Measurements from ENCODE around the gene KIAA0825. TPM values are rescaled to one million over a fixed set of nuclear protein-coding genes. Genes with fewer than 3 reads are reported as not detected.

Gene KIAA0825
- total RNA-seq, 4 donors from 2014 or later: 2.5 to 9.3 (median 5.3) TPM

GRCh38 chr5:94260096-94260495, 358.3 kb downstream of the KIAA0825 start:
- no peak for ATAC-seq (ENCODE audit: low FRiP score)

GRCh38 chr5:94254214-94254613, 364.2 kb downstream of the KIAA0825 start:
- ATAC-seq (ENCODE audit: low FRiP score) (no peak), DNase-seq (ENCODE audit: low spot score) (no peak)
- no peak for TF ChIP-seq CTCF (IDR thresholded peaks at IDR 0.05)

More at GRCh38 chr5:94260096-94260495, 358.3 kb downstream of the KIAA0825 start:
- TF ChIP-seq CTCF (IDR thresholded peaks at IDR 0.05): no peak
- DNase-seq (ENCODE audit: low spot score): no peak

GRCh38 chr5:94250985-94251384, 367.4 kb downstream of the KIAA0825 start:
- no peak for TF ChIP-seq CTCF (IDR thresholded peaks at IDR 0.05)
- ATAC-seq (ENCODE audit: low FRiP score): no peak
- no peak for DNase-seq (ENCODE audit: low spot score)

DNA sequence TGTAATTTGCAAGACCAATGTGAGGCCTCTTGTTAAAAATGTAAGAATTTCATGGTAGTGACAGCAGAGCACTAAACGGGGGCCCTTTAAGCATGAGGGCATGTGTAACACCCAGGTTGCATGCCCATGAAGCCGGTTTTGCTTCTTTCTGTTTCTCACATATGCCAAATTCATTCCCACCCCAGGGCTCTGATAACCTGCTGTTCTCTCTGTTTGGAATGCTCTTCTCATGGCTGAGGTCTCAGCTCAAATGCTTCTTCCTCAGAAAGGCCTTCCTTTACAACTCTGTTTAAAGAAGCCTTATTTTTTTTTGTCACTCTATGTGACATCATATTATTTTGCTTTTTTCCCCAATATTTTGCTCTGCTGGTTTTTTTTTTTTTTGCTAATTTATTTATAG, 369.0 kb downstream of the KIAA0825 start:
- ATAC-seq (ENCODE audit: low FRiP score): no peak
- no peak for DNase-seq (ENCODE audit: low spot score)
- TF ChIP-seq CTCF (IDR thresholded peaks at IDR 0.05): no peak

- no peak for TF ChIP-seq CTCF (IDR thresholded peaks at IDR 0.05)
- no peak for ATAC-seq (ENCODE audit: low FRiP score)
- no peak for DNase-seq (ENCODE audit: low spot score)
These were observed 370.1 kb downstream of the KIAA0825 start for GRCh38 chr5:94248175-94248875.

DNA sequence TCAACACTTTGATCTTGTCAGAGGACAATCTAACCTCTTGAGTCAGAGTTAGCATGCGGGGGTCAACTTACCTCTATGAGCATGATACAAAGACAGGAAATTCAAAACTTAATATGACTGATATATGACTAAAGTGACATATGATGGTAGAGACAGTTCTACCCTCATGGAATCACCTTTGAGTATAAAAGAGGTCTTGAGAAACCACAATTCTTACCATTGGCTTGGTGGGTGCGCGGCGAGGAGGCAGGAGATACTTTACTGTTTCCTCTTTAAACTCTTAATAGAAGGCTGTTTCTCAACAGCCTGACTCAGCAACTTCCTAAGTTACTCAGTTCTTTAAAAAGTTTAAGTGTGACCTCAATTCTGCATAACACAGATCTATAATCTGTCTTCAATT, 372.8 kb downstream of the KIAA0825 start:
- no peak for TF ChIP-seq CTCF (IDR thresholded peaks at IDR 0.05)
- ATAC-seq (ENCODE audit: low FRiP score) (no peak), DNase-seq (ENCODE audit: low spot score) (no peak)

GRCh38 chr5:94244921-94245320, 373.5 kb downstream of the KIAA0825 start:
- ATAC-seq (ENCODE audit: low FRiP score): no peak
- no peak for TF ChIP-seq CTCF (IDR thresholded peaks at IDR 0.05)
- DNase-seq (ENCODE audit: low spot score): no peak

Data from omental fat pad (tissue), 4 donors.